Hematopoietic multipotent progenitor cell treated with erythropoietin and hydrocortisone succinate and interleukin-3 and kit ligand, for 15 days (in vitro differentiated cells): Measurements from ENCODE around the gene NOXA1.
"Not testable (repeated sequence)": the region's sequence is repeated elsewhere in the genome, so short reads cannot be mapped to it uniquely, and the experiment has no call there.

ENCODE experiments used
- DNase-seq: peaks from one replicate; pipeline ENCODE4 v3.0.0-alpha.2; 2015; ENCODE audit warnings: low spot score

Gene NOXA1

DNA sequence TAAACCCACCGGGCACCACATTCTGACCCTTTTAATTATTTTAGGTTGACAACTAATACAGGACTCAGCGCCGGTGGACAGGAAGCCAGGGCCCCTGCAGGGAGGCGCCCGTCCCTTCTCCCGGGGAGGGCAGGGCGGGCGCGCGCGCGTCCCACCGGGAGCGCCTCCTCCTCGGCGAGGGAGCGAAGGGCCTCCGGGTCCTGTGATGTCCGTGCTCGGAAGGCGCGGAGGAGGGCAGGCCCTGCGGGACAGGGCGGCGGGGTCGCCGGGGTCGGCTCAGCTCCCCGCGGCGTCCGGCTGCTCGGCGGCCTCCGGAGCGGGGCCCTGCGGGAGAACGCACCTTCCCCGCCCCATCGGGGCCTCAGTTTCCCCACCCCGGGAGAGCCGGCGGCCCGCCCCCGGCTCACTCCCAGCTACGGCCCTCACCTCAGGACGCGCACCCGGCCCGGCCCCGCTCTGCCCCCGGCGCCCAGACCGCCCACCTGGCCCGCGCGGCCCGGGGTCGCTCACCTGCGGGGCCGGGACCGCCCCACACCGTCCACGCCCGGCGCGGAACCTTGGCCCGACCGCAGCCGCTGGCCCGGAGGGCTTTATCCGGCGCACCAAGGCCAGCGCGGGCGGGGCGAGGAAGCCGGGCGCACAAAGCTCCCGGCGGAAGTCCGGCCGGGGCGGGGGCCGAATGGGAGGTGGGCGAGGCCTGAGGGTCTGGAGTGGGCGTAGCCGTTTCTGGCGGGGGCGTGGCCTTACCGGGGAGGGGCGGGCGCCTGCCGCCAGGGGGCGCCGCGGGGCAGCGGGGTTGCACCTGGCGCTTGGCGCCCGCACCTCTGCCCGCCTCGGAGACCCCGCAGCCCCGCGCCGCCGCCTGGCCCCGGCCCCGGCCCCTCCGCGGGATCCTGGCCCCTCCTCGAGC, at the start of gene NOXA1, which contains the start of gene EXD3:
Gene NOXA1, plus strand, starts transcription at position 790 of the 910 bp plus-strand sequence. CDS start 137 bp downstream, outside the sequence.
Gene EXD3, minus strand, starts transcription at position 559 of the 910 bp plus-strand sequence. CDS start 27,805 bp downstream, outside the sequence.
- peak; percentile 89 for DNase-seq

GRCh38 chr9:137373611-137373980, 49.6 kb upstream of the NOXA1 start:
- DNase-seq: no peak

- DNase-seq: no peak
These were observed 48.9 kb upstream of the NOXA1 start for GRCh38 chr9:137374131-137374845.

- no peak for DNase-seq
These were observed 47.7 kb upstream of the NOXA1 start for GRCh38 chr9:137375321-137376058.

DNA sequence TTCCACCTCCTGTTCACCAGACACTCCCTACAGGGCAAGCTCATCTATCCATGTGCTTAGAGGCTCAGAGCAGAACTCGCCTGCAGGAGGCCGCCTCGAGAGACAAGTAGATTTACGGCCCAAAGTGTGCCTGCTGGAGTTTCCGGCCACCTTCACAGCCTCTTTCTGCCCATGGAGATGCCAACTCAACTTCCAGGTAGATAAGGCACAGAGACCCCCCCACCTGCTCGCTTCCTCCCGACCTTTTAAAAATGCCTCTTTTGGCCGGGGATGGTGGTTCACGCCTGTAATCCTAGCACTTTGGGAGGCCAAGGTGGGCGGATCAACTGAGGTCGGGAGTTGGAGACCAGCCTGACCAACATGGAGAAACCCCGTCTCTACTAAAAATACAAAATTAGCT, 46.8 kb upstream of the NOXA1 start:
- no peak for DNase-seq

DNA sequence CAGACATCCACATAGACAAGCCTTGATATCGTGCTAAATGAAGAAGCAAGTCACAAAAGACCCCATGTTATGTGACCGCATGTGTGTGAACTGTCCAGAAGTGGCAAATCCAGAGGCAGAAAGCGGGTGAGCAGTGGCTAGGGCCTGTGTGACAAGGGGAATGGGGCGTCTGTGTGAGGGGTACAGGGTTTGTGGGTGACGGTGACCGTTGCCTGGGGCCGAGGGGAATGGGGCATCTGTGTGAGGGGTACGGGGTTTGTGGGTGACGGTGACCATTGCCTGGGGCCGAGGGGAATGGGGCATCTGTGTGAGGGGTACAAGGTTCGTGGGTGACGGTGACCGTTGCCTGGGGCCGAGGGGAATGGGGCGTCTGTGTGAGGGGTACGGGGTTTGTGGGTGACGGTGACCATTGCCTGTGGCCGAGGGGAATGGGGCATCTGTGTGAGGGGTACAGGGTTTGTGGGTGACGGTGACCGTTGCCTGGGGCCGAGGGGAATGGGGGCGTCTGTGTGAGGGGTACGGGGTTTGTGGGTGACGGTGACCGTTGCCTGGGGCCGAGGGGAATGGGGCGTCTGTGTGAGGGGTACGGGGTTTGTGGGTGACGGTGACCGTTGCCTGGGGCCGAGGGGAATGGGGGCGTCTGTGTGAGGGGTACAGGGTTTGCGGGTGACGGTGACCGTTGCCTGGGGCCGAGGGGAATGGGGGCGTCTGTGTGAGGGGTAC, 44.3 kb upstream of the NOXA1 start:
- not testable (repeated sequence) for DNase-seq

DNA sequence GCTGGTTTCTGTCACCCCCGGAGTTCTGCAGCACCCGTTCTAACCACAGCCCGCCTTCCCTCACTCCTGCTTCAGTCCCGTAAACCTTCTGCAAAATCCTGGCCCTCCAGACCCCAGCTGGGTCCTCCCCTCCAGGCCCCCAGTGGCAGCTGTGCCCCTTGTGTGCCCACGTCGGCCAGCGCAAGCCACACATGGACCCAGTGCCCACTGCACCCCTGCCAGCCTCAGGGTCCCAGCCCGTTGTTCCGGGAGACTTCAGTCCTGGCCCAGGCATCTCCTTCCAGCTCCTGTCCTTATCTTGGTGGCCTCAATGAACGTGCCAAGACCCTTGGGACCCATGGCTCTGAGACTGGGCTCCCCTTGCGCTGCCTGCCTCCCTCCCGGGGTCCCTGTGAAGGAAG, 43.4 kb upstream of the NOXA1 start:
- no peak for DNase-seq

DNA sequence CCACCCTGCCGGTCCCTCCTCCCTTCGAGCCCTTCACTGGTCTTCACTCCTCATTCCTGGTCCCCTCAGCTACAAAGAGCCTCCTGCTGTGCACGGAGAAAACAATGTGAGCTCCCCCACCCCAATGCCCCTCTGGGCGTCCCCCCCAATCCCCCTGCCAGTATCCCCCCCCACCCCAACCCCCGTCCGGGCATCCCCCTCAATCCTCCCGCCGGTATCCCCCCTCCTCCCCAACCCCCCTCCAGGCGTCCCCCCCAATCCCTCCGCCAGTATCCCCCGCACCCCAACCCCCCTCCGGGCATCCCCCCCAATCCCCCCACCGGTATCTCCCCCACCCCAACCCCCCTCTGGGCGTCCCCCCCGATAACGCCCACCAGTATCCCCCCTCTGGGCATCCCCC, 43.0 kb upstream of the NOXA1 start:
- no peak for DNase-seq

DNA sequence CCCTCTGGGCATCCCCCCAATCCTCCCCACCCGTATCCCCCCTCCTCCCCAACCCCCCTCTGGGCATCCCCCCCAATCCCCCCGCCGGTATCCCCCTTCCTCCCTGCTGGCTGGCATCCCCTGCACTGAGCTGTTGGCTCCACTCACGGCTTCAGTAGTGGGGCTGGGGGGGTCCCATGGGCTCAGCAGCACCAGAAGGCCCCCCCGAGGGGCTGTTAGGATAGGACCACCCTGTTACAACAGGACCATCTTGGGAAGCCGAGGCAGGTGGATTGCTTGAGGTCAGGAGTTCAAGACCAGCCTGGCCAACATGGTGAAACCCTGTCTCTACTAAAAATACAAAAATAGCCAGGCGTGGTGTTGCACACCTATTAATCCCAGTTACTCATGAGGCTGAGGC, 42.6 kb upstream of the NOXA1 start:
- no peak for DNase-seq

GRCh38 chr9:137381501-137382443, 41.4 kb upstream of the NOXA1 start:
- DNase-seq: no peak

DNA sequence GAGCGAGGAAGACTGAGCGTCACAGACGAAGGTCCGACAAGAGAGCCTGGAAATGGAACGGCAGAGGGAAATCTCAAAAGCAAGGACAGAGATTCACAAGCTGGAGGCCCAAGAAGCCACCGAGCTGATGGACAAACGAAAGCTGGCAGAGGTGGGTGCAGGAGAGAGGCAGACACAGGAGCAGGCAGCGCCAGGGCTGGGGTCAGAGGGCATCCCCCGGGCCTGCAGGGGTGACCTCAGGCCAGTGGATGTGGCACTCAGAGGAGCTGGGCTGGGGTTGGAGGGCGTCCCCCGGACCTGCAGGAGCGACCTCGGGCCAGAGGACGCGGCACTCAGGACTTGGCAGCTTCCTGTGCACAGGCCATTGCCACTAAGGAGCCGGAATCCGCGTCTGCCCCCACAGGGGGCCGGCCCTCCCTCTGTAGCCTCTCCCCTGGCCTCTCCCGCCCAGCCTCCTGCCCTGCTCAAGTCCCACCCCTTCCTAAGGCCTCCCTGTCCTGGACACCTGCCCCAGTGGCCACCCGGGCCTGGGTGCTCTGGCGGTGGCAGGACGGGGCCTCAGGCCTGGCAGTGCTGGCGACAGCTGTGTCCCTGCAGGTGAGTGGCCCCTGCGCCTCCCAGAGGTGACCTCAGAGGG, 40.6 kb upstream of the NOXA1 start:
- no peak for DNase-seq

GRCh38 chr9:137383081-137383783, 40.0 kb upstream of the NOXA1 start:
- DNase-seq: no peak

GRCh38 chr9:137383784-137384756, 39.1 kb upstream of the NOXA1 start:
- no peak for DNase-seq

GRCh38 chr9:137385061-137385655, 38.0 kb upstream of the NOXA1 start:
- no peak for DNase-seq

- DNase-seq: not testable (repeated sequence)
These were observed 36.6 kb upstream of the NOXA1 start for GRCh38 chr9:137386507-137387113.

- DNase-seq: no peak
These were observed 35.9 kb upstream of the NOXA1 start for GRCh38 chr9:137387114-137387890.
